H1 (cell line): Measurements from ENCODE around the gene DLGAP3. TPM values are rescaled to one million over a fixed set of nuclear protein-coding genes. Genes with fewer than 3 reads are reported as not detected.

Experiments used
- ATF3 ChIP-seq: IDR thresholded peaks from 2 replicates; pipeline ENCODE4 v1.6.1; 2011; ENCODE audit warnings: low read depth, mild to moderate bottlenecking, low read length; ENCODE audit not compliant: insufficient read depth
- BRCA1 ChIP-seq: IDR thresholded peaks from 2 replicates; pipeline ENCODE4 v1.6.1; 2012; ENCODE audit warnings: low read depth, low read length, improper control_type of control experiment
- SP4 ChIP-seq: IDR thresholded peaks from 2 replicates; pipeline ENCODE4 v1.6.1; 2012; ENCODE audit warnings: low read length, inconsistent platforms
- SRF ChIP-seq: IDR thresholded peaks from 2 replicates; pipeline ENCODE4 v1.6.1; 2011; ENCODE audit warnings: mild to moderate bottlenecking, low read depth, low read length, moderate library complexity
- polyA plus RNA-seq, 7 experiments: library from polyadenylated mRNA; depleted of rRNA in 3 of 7; stranded (reverse) in 5 of 7; unstranded in 2 of 7; fragments of >200 nt in 5 of 7; fragments of 200-250 nt in 2 of 7; gene quantifications; 1 replicate in 5 of 7; 2 replicates in 1 of 7; 4 replicates in 1 of 7; pipeline versions ENCODE4 v1.2.1 to v1.2.3, GENCODE V29; 2011 to 2013; ENCODE audit warnings: missing spikeins in 2 of 7, mixed read lengths in 2 of 7
- total RNA-seq: library from RNA; stranded (reverse); fragmentation: NEBNext Ultra II Directional; extraction: Animal tissue kit (Norgen Biotek cat#: 25700); gene quantifications from 2 replicates; pipeline ENCODE4 v1.2.1, GENCODE V29; 2021

DLGAP3 gene
- total and polyA plus RNA-seq, 2 of the 8 experiments (the other 6 are each of a cell fraction or from before 2014, with no cell fraction given) = 3.8 to 13.2 TPM

- TF ChIP-seq ATF3 (no peak), BRCA1 (no peak), SRF (no peak), SP4 (no peak)
Observed at GRCh38 chr1:34923490-34923889, 6.0 kb downstream of the DLGAP3 start (continued).
